Mucosa of descending colon (tissue), 3 donors: ENCODE measurements around the gene ADCY5. TPM values are rescaled to one million over a fixed set of nuclear protein-coding genes. Genes with fewer than 3 reads are reported as not detected.

Experiments
- ATAC-seq: fragments of 200-7000 bp; cut with Tn5 transposase; one replicate; pipeline ENCODE4 v1.9.1; 2020; ENCODE audit warnings: mild to moderate bottlenecking, moderate library complexity
- DNase-seq, 3 donors: peaks; one replicate each; pipeline ENCODE4 v3.0.0-alpha.2; 2020
- H3K36me3 ChIP-seq: fragments of 200-600 bp; one replicate; pipeline ENCODE4 v1.8.0; 2021; ENCODE audit warnings: low read depth, mild to moderate bottlenecking
- H3K4me1 ChIP-seq: fragments of 200-600 bp; one replicate; pipeline ENCODE4 v1.8.0; 2021; ENCODE audit warnings: low read depth, mild to moderate bottlenecking
- H3K4me3 ChIP-seq: fragments of 200-600 bp; one replicate; pipeline ENCODE4 v1.8.0; 2021; ENCODE audit warnings: mild to moderate bottlenecking
- H3K9me3 ChIP-seq: fragments of 200-600 bp; one replicate; pipeline ENCODE4 v1.8.0; 2021; ENCODE audit warnings: mild to moderate bottlenecking
- intact Hi-C, 2 donors: fragments of 100-400 bp; cut with DNase I in 1 of 2; cut with micrococcal nuclease in 1 of 2; formaldehyde crosslinking; loops; one replicate each; pipeline versions ENCODE4 v1.11.0 to v1.11.1; 2022; cut with DNase I, micrococcal nuclease
- total RNA-seq, 3 donors: library from RNA; stranded (reverse); fragmentation: NEBNext Ultra II Directional in 2 of 3; extraction: Animal tissue kit (Norgen Biotek cat#: 25700) in 2 of 3; gene quantifications; one replicate each; pipeline versions ENCODE4 v1.2.1 to v1.2.4, GENCODE V29; 2021 to 2023
- TF ChIP-seq, protein P1 (sequence below): fragments of 200-600 bp; IDR thresholded peaks from one replicate; pipeline ENCODE4 v1.8.0; 2022; ENCODE audit warnings: antibody characterized with exemption, mild to moderate bottlenecking
- donor health status: DM: no; HTN: no; CAD: no; lungs with moderate emphysema.
- donor health status: DM: no; HTN: no; CAD: no.
- donor health status: DM: no; HTN: yes; CAD: no.

ADCY5 gene
- total RNA-seq, 3 donors from 2014 or later = 7.8 to 72.6 (median 12.6) TPM

- Histone ChIP-seq H3K36me3 (no peaks in the 10 kb centered on the region), H3K4me3 (no peak overlapping the region), H3K9me3 (no peaks in the 10 kb centered on the region), H3K4me1 (no peaks in the 10 kb centered on the region)
- intact Hi-C loops = no loop called here
- ATAC-seq (no peak), DNase-seq (no peak)
- TF ChIP-seq, protein P1, sequence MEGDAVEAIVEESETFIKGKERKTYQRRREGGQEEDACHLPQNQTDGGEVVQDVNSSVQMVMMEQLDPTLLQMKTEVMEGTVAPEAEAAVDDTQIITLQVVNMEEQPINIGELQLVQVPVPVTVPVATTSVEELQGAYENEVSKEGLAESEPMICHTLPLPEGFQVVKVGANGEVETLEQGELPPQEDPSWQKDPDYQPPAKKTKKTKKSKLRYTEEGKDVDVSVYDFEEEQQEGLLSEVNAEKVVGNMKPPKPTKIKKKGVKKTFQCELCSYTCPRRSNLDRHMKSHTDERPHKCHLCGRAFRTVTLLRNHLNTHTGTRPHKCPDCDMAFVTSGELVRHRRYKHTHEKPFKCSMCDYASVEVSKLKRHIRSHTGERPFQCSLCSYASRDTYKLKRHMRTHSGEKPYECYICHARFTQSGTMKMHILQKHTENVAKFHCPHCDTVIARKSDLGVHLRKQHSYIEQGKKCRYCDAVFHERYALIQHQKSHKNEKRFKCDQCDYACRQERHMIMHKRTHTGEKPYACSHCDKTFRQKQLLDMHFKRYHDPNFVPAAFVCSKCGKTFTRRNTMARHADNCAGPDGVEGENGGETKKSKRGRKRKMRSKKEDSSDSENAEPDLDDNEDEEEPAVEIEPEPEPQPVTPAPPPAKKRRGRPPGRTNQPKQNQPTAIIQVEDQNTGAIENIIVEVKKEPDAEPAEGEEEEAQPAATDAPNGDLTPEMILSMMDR = no peak
Observed at GRCh38 chr3:123339302-123339701, 109.6 kb downstream of the ADCY5 start.

GRCh38 chr3:123338620-123339061, 110.2 kb downstream of the ADCY5 start:
- Histone ChIP-seq H3K4me3 (no peak overlapping the region), H3K36me3 (no peaks in the 10 kb centered on the region), H3K9me3 (no peaks in the 10 kb centered on the region), H3K4me1 (no peaks in the 10 kb centered on the region)
- TF ChIP-seq, protein P1 = no peak
- DNase-seq = no peak
- ATAC-seq = no peak
- intact Hi-C loops = no loop called here

DNA sequence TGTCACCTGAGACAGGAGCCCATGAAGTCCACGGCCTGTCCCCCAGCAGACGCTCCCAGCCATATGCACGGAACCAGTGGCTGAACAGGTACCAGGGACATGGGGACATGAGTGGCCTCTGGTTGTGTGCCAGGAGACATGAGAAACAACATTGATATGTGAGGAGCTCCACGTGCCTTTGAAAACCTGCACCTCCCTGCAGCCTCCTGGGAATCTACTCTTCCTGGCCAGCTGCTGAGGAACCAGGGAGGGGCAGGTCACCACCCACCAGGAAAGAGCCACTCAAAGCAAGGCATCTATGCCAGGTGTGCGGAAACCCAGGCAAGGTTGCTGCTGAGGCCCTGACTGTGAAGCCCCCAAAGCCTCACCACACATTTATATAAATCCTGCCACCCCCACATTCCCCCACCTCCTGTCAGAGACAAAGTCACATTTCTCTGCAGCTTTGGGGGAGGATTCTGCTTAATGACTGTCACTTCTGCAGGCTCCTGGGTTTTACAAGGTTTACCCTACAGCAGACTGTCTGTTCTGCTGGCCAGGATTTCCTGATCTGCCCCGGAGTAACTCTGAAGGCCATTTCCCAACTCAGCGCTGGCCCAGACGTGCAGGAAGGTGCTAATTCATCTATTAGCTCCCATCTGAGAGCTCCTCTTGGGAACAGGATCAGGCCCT, 110.8 kb downstream of the ADCY5 start:
- no peaks in the 10 kb centered on the region for H3K4me1 ChIP-seq
- DNase-seq (peak in 2 of 3 donors; percentile 29 to 43), ATAC-seq (peak; percentile 77)
- H3K9me3 ChIP-seq = no peaks in the 10 kb centered on the region
- TF ChIP-seq, protein P1 = no peak
- no peaks in the 10 kb centered on the region for H3K36me3 ChIP-seq
- intact Hi-C loops = no loop called here
- no peak overlapping the region for H3K4me3 ChIP-seq

DNA sequence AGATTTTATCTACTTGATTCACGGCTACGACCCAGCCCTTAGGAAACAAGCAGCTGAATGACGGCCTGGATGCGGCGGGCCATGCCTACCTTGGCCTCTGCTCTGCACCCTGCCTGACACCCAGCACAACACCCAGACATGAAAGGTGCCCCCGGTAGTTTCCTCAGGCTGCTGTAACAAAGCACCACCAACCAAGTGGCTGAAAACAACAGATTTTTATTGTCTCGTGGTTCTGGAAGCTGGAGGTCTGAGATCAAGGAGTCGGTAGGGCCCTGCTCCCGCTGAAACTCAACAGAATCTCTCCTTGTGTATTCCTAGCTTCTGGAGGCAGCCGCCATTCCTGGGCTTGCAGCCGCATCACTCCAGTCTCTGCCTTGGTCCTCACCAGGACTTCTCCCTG, 111.7 kb downstream of the ADCY5 start:
- no peak overlapping the region for H3K4me3 ChIP-seq
- intact Hi-C loops = no loop called here
- ATAC-seq (no peak), DNase-seq (no peak)
- H3K36me3 ChIP-seq = no peaks in the 10 kb centered on the region
- no peaks in the 10 kb centered on the region for H3K9me3 ChIP-seq
- H3K4me1 ChIP-seq = no peaks in the 10 kb centered on the region
- TF ChIP-seq, protein P1 = no peak

DNA sequence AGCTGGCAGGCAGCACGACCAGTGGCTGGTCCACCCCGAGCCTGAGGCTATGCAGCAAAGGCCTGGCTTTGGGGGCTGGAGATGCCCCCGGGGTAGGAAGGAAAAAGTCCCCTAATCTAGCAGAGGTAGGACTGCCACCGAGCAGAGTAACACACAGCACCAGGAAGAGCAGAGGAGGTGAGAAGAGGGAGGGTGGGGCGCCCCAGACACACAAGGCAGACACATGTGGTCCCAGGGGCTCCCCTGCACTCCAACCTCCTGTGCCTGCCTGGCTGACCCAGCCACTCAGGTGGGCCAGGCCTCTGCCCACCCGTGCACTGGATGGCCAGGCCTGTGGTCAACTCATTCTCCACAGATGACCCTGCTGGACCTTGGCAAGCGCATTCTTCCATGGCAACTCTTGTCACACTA, 112.4 kb downstream of the ADCY5 start:
- Histone ChIP-seq H3K4me1 (no peaks in the 10 kb centered on the region), H3K9me3 (no peaks in the 10 kb centered on the region), H3K4me3 (no peak overlapping the region), H3K36me3 (no peaks in the 10 kb centered on the region)
- TF ChIP-seq, protein P1 = no peak
- ATAC-seq = no peak
- intact Hi-C loops = no loop called here
- no peak for DNase-seq
